ENCODE measurements around the gene GPR61.

DNA sequence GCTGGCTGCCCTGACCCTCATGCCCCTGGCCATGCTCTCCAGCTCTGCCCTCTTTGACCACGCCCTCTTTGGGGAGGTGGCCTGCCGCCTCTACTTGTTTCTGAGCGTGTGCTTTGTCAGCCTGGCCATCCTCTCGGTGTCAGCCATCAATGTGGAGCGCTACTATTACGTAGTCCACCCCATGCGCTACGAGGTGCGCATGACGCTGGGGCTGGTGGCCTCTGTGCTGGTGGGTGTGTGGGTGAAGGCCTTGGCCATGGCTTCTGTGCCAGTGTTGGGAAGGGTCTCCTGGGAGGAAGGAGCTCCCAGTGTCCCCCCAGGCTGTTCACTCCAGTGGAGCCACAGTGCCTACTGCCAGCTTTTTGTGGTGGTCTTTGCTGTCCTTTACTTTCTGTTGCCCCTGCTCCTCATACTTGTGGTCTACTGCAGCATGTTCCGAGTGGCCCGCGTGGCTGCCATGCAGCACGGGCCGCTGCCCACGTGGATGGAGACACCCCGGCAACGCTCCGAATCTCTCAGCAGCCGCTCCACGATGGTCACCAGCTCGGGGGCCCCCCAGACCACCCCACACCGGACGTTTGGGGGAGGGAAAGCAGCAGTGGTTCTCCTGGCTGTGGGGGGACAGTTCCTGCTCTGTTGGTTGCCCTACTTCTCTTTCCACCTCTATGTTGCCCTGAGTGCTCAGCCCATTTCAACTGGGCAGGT, 3.8 kb downstream of the GPR61 start:
- TF ChIP-seq POLR2A (IDR thresholded peaks at IDR 0.05; ENCODE audit: low read length): no peak
- TF ChIP-seq GATA1 (IDR thresholded peaks at IDR 0.05; ENCODE audit: low read depth, low read length): no peak
